Keratinocyte (primary cell): ENCODE measurements around the gene ZNF675. TPM values are rescaled to one million over a fixed set of nuclear protein-coding genes. Genes with fewer than 3 reads are reported as not detected.
"Not testable (repeated sequence)": the region's sequence is repeated elsewhere in the genome, so short reads cannot be mapped to it uniquely, and the experiment has no call there.

Experiments used
- DNase-seq: peaks from one replicate; pipeline ENCODE4 v3.0.0-alpha.2; 2011; ENCODE audit warnings: low read depth, missing footprints, low spot score
- FAIRE-seq: peaks from 2 replicates; lab custom pipeline; 2011; peaks lifted over from hg19 to GRCh38; lab: Jason Lieb, UNC
- H2AFZ ChIP-seq: 2 replicates; pipeline ENCODE4 v1.6.0; 2012; ENCODE audit warnings: low read length, control low read depth, inconsistent platforms; ENCODE audit not compliant: control insufficient read depth
- H3K27ac ChIP-seq: 2 replicates; pipeline ENCODE4 v1.5.1; 2011; ENCODE audit warnings: low read length; ENCODE audit not compliant: control insufficient read depth, insufficient read depth
- H3K27me3 ChIP-seq: 3 replicates; pipeline ENCODE4 v1.6.0; 2011; ENCODE audit warnings: low read length; ENCODE audit not compliant: control insufficient read depth, insufficient read depth; ENCODE audit errors: extremely low read depth
- H3K36me3 ChIP-seq, 2 experiments: 2 replicates in 1 of 2; 3 replicates in 1 of 2; pipeline ENCODE4 v1.5.1; 2011; ENCODE audit warnings: low read length in 2 of 2, mild to moderate bottlenecking in 1 of 2; ENCODE audit not compliant: control insufficient read depth in 2 of 2, insufficient read depth in 2 of 2; ENCODE audit errors: extremely low read depth in 1 of 2
- H3K4me1 ChIP-seq: 3 replicates; pipeline ENCODE4 v1.5.1; 2011; ENCODE audit warnings: low read length; ENCODE audit not compliant: control insufficient read depth, insufficient read depth; ENCODE audit errors: extremely low read depth
- H3K4me2 ChIP-seq: 3 replicates; pipeline ENCODE4 v1.6.0; 2011; ENCODE audit warnings: low read depth, low read length; ENCODE audit not compliant: control insufficient read depth, insufficient read depth; ENCODE audit errors: extremely low read depth
- H3K4me3 ChIP-seq, 3 experiments: fragments of 200-600 bp in 1 of 3; sonication (generic) in 1 of 3; 2 replicates in 2 of 3; 3 replicates in 1 of 3; pipeline ENCODE4 v1.5.1; 2011 to 2016; ENCODE audit warnings: low read length in 3 of 3, mild to moderate bottlenecking in 3 of 3, control low read depth in 2 of 3, inconsistent platforms in 1 of 3, low read depth in 1 of 3, mixed read lengths in 1 of 3, mixed run types in 1 of 3, moderate library complexity in 1 of 3; ENCODE audit not compliant: control insufficient read depth in 2 of 3, insufficient read depth in 2 of 3; ENCODE audit errors: extremely low read depth in 1 of 3
- H3K79me2 ChIP-seq: 2 replicates; pipeline ENCODE4 v1.6.0; 2012; ENCODE audit warnings: low read length; ENCODE audit not compliant: control insufficient read depth, insufficient read depth
- H3K9ac ChIP-seq: 3 replicates; pipeline ENCODE4 v1.6.0; 2011; ENCODE audit warnings: low read length; ENCODE audit not compliant: control insufficient read depth, insufficient read depth; ENCODE audit errors: extremely low read depth
- H3K9me1 ChIP-seq: 3 replicates; pipeline ENCODE4 v1.6.0; 2011; ENCODE audit warnings: low read length; ENCODE audit not compliant: control insufficient read depth, insufficient read depth; ENCODE audit errors: extremely low read depth
- H3K9me3 ChIP-seq: 2 replicates; pipeline ENCODE4 v1.5.1; 2012; ENCODE audit warnings: low read depth, low read length; ENCODE audit not compliant: control insufficient read depth
- H4K20me1 ChIP-seq: 3 replicates; pipeline ENCODE4 v1.6.0; 2011; ENCODE audit warnings: low read length; ENCODE audit not compliant: control insufficient read depth, insufficient read depth; ENCODE audit errors: extremely low read depth
- EZH2 ChIP-seq: IDR thresholded peaks from one replicate; pipeline ENCODE4 v1.6.1; 2012; ENCODE audit warnings: inconsistent platforms, mild to moderate bottlenecking, low read length, moderate library complexity
- dilution Hi-C: fragments of 300-500 bp; cut with MboI; formaldehyde crosslinking; loops from one replicate; pipeline ENCODE4 v1.7.0; 2020; ENCODE audit warnings: low sequenced_read_pairs; ENCODE audit not compliant: extremely low pct_ligation_motif_present
- polyA plus RNA-seq, 5 experiments: library from polyadenylated mRNA; depleted of rRNA in 3 of 5; stranded (reverse) in 3 of 5; stranded (forward) in 1 of 5; unstranded in 1 of 5; fragments of >200 nt; gene quantifications; 1 replicate in 1 of 5; 2 replicates in 3 of 5; 3 replicates in 1 of 5; pipeline versions ENCODE4 v1.2.1 to v1.2.3, GENCODE V29; 2011 to 2012; ENCODE audit warnings: missing spikeins in 2 of 5, low read depth in 1 of 5, low replicate concordance in 1 of 5
- TF ChIP-seq, protein P1 (sequence below), 3 experiments: IDR thresholded peaks in 1 of 3; conservative IDR thresholded peaks in 1 of 3; optimal IDR thresholded peaks in 1 of 3; 2 replicates in 2 of 3; 3 replicates in 1 of 3; pipeline versions ENCODE3 to v1.5.1; 2011; ENCODE audit warnings: low read length in 3 of 3, mild to moderate bottlenecking in 3 of 3, moderate library complexity in 2 of 3, control low read depth in 1 of 3, inconsistent platforms in 1 of 3; ENCODE audit not compliant: insufficient read depth in 2 of 3; ENCODE audit errors: extremely low read depth in 1 of 3

ZNF675 gene
- polyA plus RNA-seq, 1 donor (not counting 4 experiments of a cell fraction or from before 2014, with no cell fraction given): 15.3 TPM

DNA sequence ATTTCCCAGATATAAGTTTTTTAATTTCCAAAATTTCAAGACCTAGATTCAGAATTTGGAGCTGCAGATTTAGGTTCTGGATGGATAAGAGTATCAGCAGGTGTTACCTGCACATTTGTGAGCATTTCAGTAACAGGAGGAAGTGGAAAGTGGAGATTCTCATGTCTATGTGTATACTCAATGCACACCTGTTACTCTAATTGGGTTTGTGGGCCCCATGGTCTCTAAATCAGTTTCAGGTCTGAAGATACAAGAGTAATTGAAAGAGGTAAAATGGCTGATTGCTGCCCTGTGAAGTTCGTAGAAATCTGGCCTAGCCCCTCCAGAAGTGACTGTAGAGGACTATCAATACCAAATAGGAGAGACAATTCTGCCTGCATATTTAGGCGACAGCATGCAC, 13.9 kb downstream of the ZNF675 start:
- Histone ChIP-seq H3K4me2 (no peak overlapping the region), H4K20me1 (no peaks in the 10 kb centered on the region), H3K4me3 (no peak overlapping the region), H2AFZ (no peak overlapping the region), H3K36me3 (peaks cover 0 to 1% of the 10 kb centered on the region in 2 experiments), H3K27ac (no peak overlapping the region), H3K9me1 (no peaks in the 10 kb centered on the region), H3K27me3 (no peaks in the 10 kb centered on the region), H3K9ac (no peak overlapping the region), H3K9me3 (no peaks in the 10 kb centered on the region), H3K4me1 (no peaks in the 10 kb centered on the region), H3K79me2 (peaks cover 95% of the 10 kb centered on the region)
- dilution Hi-C loops: no loop called here
- FAIRE-seq (no peak), DNase-seq (no peak)
- TF ChIP-seq EZH2: no peak
- TF ChIP-seq, protein P1, sequence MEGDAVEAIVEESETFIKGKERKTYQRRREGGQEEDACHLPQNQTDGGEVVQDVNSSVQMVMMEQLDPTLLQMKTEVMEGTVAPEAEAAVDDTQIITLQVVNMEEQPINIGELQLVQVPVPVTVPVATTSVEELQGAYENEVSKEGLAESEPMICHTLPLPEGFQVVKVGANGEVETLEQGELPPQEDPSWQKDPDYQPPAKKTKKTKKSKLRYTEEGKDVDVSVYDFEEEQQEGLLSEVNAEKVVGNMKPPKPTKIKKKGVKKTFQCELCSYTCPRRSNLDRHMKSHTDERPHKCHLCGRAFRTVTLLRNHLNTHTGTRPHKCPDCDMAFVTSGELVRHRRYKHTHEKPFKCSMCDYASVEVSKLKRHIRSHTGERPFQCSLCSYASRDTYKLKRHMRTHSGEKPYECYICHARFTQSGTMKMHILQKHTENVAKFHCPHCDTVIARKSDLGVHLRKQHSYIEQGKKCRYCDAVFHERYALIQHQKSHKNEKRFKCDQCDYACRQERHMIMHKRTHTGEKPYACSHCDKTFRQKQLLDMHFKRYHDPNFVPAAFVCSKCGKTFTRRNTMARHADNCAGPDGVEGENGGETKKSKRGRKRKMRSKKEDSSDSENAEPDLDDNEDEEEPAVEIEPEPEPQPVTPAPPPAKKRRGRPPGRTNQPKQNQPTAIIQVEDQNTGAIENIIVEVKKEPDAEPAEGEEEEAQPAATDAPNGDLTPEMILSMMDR (optimal IDR thresholded peaks at IDR 0.05 in 1 of 3, IDR thresholded peaks at IDR 0.05 in 1 of 3, conservative IDR thresholded peaks at IDR 0.05 in 1 of 3; ENCODE audit: extremely low read depth in 1 of 3, insufficient read depth in 2 of 3, low read length in 3 of 3): no peak

DNA sequence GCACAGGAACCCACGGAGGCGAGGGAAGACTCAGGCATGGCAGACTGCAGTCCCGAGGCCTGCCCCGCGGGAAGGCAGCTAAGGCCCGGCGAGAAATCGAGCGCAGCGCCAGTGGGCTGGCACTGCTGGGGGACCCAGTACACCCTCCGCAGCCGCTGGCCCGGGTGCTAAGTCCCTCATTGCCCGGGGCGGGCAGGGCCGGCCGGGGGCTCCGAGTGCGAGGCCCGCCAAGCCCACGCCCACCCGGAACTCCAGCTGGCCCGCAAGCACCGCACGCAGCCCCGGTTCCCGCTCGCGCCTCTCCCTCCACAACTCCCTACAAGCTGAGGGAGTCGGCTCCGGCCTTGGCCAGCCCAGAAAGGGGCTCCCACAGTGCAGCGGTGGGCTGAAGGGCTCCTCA, 18.4 kb downstream of the ZNF675 start:
- H2AFZ ChIP-seq, DNase-seq, H3K4me2 ChIP-seq, H3K9me1 ChIP-seq, H3K27ac ChIP-seq, dilution Hi-C loops, H4K20me1 ChIP-seq, H3K4me1 ChIP-seq, H3K27me3 ChIP-seq, FAIRE-seq, H3K9me3 ChIP-seq, H3K4me3 ChIP-seq, H3K9ac ChIP-seq: not testable (repeated sequence)
- Histone ChIP-seq H3K36me3 (peaks cover 0 to 11% of the 10 kb centered on the region in 2 experiments), H3K79me2 (peaks cover 81% of the 10 kb centered on the region)
